Mucosa of gallbladder (tissue), 1 donor: ENCODE measurements around the gene PGLYRP4. TPM values are rescaled to one million over a fixed set of nuclear protein-coding genes. Genes with fewer than 3 reads are reported as not detected.
"Not testable (repeated sequence)": the region's sequence is repeated elsewhere in the genome, so short reads cannot be mapped to it uniquely, and the experiment has no call there.

Source experiments
- DNase-seq: peaks from one replicate; pipeline ENCODE4 v3.0.0-alpha.2; 2020; ENCODE audit warnings: low spot score
- total RNA-seq: library from RNA; stranded (reverse); gene quantifications from one replicate; pipeline ENCODE4 v1.2.1, GENCODE V29; 2021
- donor health status: DM: no; HTN: no; CAD: no.

Gene PGLYRP4
- total RNA-seq, 1 donor from 2014 or later: not detected

GRCh38 chr1:153337980-153338853 is 10.4 kb downstream of the PGLYRP4 start:
- no peak for DNase-seq

GRCh38 chr1:153336650-153337049 is 12.0 kb downstream of the PGLYRP4 start:
- no peak for DNase-seq

GRCh38 chr1:153333902-153334301 is 14.7 kb downstream of the PGLYRP4 start:
- DNase-seq: no peak

- DNase-seq: no peak
Measured at GRCh38 chr1:153324912-153325311, 23.7 kb downstream of the PGLYRP4 start.

- DNase-seq: no peak
Measured at GRCh38 chr1:153322568-153322967, 26.1 kb downstream of the PGLYRP4 start.

GRCh38 chr1:153318145-153318544 is 30.5 kb downstream of the PGLYRP4 start:
- not testable (repeated sequence) for DNase-seq

GRCh38 chr1:153316013-153316412 is 32.6 kb downstream of the PGLYRP4 start:
- DNase-seq: not testable (repeated sequence)

- not testable (repeated sequence) for DNase-seq
Measured at GRCh38 chr1:153314388-153314787, 34.3 kb downstream of the PGLYRP4 start.

GRCh38 chr1:153313288-153313687 is 35.4 kb downstream of the PGLYRP4 start:
- DNase-seq: no peak

- DNase-seq: no peak
Measured at GRCh38 chr1:153312570-153313186, 36.0 kb downstream of the PGLYRP4 start, which contains the start of gene PGLYRP3. PGLYRP3 (minus strand) TSS chr1:153312952; CDS start chr1:153310665, 2,287 bp downstream.

- DNase-seq: no peak
Measured at GRCh38 chr1:153310526-153310925, 38.1 kb downstream of the PGLYRP4 start.

- DNase-seq: no peak
Measured at GRCh38 chr1:153309441-153309840, 39.2 kb downstream of the PGLYRP4 start.

GRCh38 chr1:153308540-153308939 is 40.1 kb downstream of the PGLYRP4 start:
- no peak for DNase-seq

GRCh38 chr1:153307221-153307600 is 41.4 kb downstream of the PGLYRP4 start:
- no peak for DNase-seq

GRCh38 chr1:153306303-153307220 is 42.1 kb downstream of the PGLYRP4 start:
- no peak for DNase-seq

- no peak for DNase-seq
Measured at GRCh38 chr1:153305682-153306081, 43.0 kb downstream of the PGLYRP4 start.

- no peak for DNase-seq
Measured at GRCh38 chr1:153302308-153302707, 46.3 kb downstream of the PGLYRP4 start.

- DNase-seq: no peak
Measured at GRCh38 chr1:153293851-153294250, 54.8 kb downstream of the PGLYRP4 start.

- no peak for DNase-seq
Measured at GRCh38 chr1:153293480-153293775, 55.2 kb downstream of the PGLYRP4 start.

GRCh38 chr1:153292740-153293479 is 55.7 kb downstream of the PGLYRP4 start:
- DNase-seq: no peak

GRCh38 chr1:153292185-153292584 is 56.5 kb downstream of the PGLYRP4 start:
- DNase-seq: no peak
